Astrocyte of the spinal cord (primary cell): ENCODE measurements around the gene TRIP10.
"Not testable (repeated sequence)": the region's sequence is repeated elsewhere in the genome, so short reads cannot be mapped to it uniquely, and the experiment has no call there.

Experiments used
- DNase-seq: peaks from one replicate; pipeline ENCODE4 v3.0.0; 2011; ENCODE audit warnings: low read depth, low spot score
- H3K4me3 ChIP-seq: 2 replicates; pipeline ENCODE4 v1.5.1; 2011; ENCODE audit warnings: low read depth, mild to moderate bottlenecking, low read length, moderate library complexity
- in situ Hi-C: cut with HindIII; loops from 2 replicates; pipeline ENCODE4 v1.10.0; 2017; ENCODE audit warnings: low sequenced_read_pairs
- TF ChIP-seq, protein P1 (sequence below): IDR thresholded peaks from 2 replicates; pipeline ENCODE4 v1.5.1; 2012; ENCODE audit warnings: low read depth, mild to moderate bottlenecking, low read length, inconsistent platforms

TRIP10 gene

DNA sequence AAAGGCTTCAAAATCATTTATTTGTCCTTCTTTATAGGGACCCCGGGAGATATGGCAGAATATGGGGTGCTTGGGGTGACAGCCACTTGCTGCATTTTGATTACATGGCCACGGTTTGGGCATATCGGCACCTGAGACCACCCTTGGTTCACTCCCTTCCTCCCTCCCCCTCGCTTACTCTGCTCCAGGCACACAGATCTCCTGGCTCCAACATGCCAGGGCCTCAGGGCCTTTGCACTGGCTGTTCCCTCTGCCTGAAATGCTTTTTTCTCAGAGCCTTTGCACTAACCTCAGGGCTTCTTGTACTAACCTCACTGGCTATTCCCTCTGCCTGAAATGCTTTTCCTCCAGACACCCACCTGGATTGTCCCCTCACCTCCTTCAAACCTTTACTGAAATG is 56.8 kb downstream of the TRIP10 start:
- TF ChIP-seq, protein P1, sequence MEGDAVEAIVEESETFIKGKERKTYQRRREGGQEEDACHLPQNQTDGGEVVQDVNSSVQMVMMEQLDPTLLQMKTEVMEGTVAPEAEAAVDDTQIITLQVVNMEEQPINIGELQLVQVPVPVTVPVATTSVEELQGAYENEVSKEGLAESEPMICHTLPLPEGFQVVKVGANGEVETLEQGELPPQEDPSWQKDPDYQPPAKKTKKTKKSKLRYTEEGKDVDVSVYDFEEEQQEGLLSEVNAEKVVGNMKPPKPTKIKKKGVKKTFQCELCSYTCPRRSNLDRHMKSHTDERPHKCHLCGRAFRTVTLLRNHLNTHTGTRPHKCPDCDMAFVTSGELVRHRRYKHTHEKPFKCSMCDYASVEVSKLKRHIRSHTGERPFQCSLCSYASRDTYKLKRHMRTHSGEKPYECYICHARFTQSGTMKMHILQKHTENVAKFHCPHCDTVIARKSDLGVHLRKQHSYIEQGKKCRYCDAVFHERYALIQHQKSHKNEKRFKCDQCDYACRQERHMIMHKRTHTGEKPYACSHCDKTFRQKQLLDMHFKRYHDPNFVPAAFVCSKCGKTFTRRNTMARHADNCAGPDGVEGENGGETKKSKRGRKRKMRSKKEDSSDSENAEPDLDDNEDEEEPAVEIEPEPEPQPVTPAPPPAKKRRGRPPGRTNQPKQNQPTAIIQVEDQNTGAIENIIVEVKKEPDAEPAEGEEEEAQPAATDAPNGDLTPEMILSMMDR: no peak
- H3K4me3 ChIP-seq: no peak overlapping the region
- in situ Hi-C loops: no loop called here
- no peak for DNase-seq

DNA sequence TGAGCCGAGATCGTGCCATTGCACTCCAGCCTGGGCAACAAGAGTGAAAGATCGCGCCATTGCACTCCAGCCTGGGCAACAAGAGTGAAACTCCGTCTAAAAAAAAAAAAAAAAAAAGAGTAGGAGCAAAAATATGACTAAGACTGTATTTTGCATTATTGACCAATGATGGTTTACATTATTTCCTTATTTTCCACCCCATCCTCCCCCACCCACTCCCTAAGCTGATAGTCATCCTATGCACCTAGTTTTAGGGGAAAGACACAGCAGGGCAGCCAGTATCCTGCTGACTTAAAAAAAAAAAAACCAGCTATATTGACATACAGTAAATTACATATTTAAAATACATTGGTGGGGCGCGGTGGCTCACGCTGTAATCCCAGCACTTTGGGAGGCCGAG is 58.2 kb downstream of the TRIP10 start:
- no peak overlapping the region for H3K4me3 ChIP-seq
- TF ChIP-seq, protein P1: no peak
- DNase-seq: no peak

DNA sequence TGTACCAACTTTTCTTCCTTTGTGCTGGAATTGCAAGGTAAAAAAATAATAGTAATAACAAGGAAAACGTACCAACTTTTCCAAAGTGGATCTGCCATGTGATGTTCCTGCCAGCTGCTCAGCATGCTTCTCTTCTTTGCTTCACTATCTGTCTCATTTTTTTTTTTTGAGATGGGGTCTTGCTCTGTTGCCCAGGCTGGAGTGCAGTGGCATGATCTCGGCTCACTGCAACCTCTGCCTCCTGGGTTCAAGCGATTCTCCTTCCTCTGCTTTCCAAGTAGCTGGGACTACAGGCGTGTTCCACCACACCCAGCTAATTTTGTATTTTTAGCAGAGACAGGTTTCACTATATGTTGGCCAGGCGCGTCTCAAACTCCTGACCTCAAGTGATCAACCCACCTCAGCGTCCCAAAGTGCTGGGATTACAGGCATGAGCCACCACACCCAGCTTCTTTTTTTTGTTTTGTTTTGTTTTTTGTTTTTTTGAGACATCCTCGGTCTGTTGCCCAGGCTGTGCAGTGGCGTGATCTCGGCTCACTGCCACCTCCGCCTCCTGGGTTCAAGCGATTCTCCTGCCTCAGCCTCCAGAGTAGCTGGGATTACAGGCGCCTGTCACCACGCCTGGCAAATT is 60.8 kb downstream of the TRIP10 start:
- H3K4me3 ChIP-seq, DNase-seq: not testable (repeated sequence)

More for the DNA sequence above, 58.2 kb downstream of the TRIP10 start:
- in situ Hi-C loops: no loop called here

DNA sequence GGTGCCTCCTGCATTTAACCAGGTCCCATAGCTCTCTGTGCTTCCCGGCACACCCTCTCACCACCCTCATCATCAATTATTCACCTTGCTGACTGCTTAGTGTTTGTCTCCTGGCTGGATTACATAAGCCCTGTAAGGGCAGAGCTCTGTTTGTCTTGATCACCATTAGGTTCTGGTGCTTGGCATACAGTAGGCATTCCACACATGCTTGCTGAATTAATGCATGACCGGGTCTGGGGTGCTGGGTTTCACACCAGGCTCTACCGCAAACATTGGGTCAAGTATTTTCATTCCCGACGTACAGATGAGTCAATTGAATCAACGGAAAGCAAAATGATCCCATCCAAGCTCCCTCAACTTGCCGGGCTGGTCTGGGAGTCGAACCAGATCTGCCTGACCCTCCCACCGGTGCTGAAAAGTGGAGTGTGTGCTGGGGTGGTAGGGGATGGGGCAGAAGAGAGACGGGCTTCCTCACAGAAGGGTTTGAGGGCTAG is 61.6 kb downstream of the TRIP10 start:
- DNase-seq: peak; percentile 54
- in situ Hi-C loops: no loop called here
- TF ChIP-seq, protein P1: no peak
- H3K4me3 ChIP-seq: no peak overlapping the region

More for the DNA sequence above, 60.8 kb downstream of the TRIP10 start:
- in situ Hi-C loops: not testable (repeated sequence)
